AG09309 (cell line): Measurements from ENCODE around the gene PILRA.
"Not testable (repeated sequence)": the region's sequence is repeated elsewhere in the genome, so short reads cannot be mapped to it uniquely, and the experiment has no call there.

Experiments
- DNase-seq: peaks from one replicate; pipeline ENCODE4 v3.0.0-alpha.2; 2010; ENCODE audit warnings: low read depth
- H3K4me3 ChIP-seq: 2 replicates; pipeline ENCODE4 v1.5.1; 2011; ENCODE audit warnings: mild to moderate bottlenecking, low read depth, low read length, moderate library complexity; ENCODE audit not compliant: control insufficient read depth
- TF ChIP-seq, protein P1 (sequence below): IDR thresholded peaks from 2 replicates; pipeline ENCODE4 v1.5.1; 2011; ENCODE audit warnings: mild to moderate bottlenecking, low read depth, low read length, inconsistent platforms; ENCODE audit not compliant: insufficient read depth, control insufficient read depth; ENCODE audit errors: missing control alignments

Gene PILRA

DNA sequence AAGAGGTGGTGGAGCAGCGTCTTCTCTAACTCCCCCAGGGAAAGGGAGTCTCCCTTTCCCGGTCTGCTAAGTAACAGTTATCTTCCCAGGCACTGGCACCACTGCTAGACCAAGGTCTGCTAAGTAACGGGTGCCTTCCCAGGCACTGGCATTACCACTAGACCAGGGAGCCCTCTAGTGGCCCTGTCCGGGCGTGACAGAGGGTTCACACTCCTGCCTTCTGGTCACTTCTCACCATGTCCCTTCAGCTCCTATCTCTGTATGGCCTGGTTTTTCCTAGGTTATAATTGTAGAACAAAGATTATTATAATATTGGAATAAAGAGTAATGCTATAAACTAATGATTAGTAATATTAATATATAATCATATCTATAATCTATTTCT lies 28.0 kb upstream of the PILRA start:
- not testable (repeated sequence) for H3K4me3 ChIP-seq, DNase-seq
- TF ChIP-seq, protein P1, sequence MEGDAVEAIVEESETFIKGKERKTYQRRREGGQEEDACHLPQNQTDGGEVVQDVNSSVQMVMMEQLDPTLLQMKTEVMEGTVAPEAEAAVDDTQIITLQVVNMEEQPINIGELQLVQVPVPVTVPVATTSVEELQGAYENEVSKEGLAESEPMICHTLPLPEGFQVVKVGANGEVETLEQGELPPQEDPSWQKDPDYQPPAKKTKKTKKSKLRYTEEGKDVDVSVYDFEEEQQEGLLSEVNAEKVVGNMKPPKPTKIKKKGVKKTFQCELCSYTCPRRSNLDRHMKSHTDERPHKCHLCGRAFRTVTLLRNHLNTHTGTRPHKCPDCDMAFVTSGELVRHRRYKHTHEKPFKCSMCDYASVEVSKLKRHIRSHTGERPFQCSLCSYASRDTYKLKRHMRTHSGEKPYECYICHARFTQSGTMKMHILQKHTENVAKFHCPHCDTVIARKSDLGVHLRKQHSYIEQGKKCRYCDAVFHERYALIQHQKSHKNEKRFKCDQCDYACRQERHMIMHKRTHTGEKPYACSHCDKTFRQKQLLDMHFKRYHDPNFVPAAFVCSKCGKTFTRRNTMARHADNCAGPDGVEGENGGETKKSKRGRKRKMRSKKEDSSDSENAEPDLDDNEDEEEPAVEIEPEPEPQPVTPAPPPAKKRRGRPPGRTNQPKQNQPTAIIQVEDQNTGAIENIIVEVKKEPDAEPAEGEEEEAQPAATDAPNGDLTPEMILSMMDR, result peak; percentile 43

DNA sequence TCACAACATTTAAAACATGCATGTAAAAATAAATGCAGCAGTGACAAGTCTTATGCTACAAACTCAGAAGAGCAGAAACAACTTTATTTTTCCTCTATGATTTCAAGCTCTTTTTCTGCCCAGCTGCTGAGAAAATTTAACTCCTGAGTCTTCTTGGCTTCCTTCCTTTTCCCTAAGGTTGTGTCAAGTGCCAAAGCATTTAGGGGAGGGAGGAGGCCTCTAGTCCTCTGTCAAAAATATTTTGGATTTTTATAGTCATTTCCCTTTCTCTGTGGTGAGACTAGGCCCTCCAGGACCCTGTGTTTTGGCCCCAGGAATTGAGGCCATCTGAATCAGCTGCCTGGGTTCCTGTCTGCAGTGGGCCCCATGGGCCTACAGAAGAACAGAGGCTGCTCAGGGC lies 26.4 kb upstream of the PILRA start:
- DNase-seq, result no peak
- TF ChIP-seq, protein P1, result no peak
- H3K4me3 ChIP-seq, result no peak overlapping the region

DNA sequence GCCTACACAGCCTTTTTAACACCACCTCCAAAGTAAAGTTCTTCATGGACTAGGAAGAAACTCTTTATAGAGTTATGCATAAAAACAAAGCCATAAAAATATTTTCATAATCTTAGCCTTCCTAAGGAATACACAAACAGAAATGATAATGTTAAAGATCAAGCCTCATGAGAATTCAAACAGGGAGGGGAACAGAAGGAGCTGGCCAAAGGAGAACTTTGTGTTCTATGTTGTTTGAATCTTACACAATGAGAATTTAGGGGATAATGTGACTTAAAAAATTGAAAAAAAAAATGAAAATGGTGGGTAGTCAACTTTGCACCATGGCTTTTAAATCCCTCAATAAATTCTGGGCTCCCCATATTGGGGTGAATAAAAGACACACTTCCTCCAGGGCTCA lies 24.5 kb upstream of the PILRA start:
- TF ChIP-seq, protein P1, result no peak
- no peak overlapping the region for H3K4me3 ChIP-seq
- DNase-seq, result no peak

DNA sequence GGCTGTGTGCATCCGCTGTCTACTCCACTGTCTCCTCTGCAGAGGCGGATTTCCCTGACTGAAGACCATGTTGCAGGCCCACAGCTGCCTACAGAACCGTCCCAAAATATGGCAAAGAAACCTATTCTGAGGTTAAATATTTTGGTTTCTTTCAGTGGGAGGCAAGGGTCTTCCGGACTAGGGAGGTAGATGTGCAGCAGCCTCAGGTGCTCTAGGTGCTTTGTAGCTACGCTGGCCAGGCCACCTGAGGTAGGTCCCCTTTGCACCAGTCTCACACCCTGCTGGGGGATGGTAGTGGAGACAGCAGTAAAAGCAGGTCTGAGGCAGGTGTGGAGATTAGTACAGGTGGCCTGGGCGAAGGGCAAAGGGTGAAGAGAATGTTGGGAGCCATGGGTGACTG lies 23.5 kb upstream of the PILRA start:
- no peak overlapping the region for H3K4me3 ChIP-seq

DNA sequence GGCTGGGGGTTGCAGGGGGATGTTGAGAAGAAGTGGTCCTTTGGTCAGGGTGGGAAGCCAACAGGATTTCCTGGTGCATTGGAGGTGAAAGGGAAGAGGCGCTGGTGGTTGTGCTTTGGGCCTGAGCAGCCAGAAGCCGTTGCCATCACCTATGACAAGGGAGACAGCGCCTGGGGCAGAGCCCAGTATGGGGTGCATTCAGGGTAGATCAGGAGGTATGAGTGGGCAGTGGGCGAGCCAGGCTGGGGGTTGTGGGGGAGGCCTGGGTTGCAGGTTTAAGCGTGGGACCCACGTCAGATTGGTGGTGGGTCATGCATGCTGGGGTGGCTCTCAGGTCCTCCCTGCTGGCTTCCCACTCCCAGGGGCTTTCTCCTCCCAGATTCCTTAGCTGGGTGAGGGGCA lies 21.6 kb upstream of the PILRA start:
- TF ChIP-seq, protein P1, result no peak
- H3K4me3 ChIP-seq, result no peak overlapping the region
- DNase-seq, result no peak

More for the DNA sequence above, 23.5 kb upstream of the PILRA start:
- TF ChIP-seq, protein P1, result no peak
- no peak for DNase-seq

DNA sequence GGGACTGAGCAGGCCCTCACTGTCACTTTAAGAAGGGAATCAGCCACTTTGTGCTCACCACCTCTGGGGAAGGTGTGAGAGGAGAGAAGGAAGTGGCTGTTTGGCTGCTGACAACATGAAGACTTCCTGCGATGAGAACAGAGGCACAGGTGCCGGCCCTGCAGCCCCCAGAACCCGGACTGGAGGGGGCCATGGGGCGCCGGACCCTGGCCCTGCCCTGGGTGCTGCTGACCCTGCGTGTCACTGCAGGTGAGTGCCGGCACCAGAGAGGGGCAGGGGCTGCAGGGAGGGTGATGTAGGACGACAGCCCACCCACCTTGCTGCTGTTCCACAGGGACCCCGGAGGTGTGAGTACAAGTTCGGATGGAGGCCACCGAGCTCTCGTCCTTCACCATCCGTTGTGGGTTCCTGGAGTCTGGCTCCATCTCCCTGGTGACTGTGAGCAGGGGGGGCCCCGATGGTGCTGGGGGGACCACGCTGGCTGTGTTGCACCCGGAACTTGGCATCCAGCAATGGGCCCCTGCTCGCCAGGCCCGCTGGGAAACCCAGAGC lies 21.0 kb upstream of the PILRA start:
- H3K4me3 ChIP-seq, DNase-seq: not testable (repeated sequence)

DNA sequence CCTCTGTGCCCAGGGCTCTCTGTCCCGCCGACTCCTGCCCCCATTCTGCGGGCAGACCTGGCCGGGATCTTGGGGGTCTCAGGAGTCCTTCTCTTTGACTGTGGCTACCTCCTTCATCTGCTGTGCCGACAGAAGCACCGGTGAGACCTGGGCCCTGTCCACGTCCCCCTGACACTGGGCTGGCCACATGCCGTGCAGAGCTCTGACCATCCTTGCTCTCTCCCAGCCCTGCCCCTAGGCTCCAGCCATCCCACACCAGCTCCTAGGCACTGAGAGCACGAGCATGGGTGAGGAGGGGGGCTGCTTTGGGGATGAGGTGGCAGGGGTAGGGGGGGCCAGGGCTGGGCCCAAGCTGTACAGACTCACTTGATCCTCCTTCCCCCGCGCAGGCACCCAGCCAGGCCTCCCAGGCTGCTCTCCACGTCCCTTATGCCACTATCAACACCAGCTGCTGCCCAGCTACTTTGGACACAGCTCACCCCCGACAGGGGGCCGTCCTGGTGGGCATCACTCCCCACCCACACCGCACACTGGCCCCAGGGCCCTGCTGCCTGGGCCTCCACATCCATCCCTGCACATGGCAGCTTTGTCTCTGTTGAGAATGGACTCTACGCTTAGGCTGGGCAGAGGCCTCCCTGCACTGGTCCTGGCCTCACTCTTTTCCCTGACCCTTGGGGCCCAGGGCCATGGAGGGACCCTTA lies 20.2 kb upstream of the PILRA start:
- DNase-seq, result no peak

More for the DNA sequence above, 20.2 kb upstream of the PILRA start:
- no peak overlapping the region for H3K4me3 ChIP-seq
- TF ChIP-seq, protein P1, result no peak
